GM12801 (cell line): ENCODE results near the gene BMPR2.
A peak's percentile ranks its signal among the peaks of the same experiment; 100 is the strongest.

Experiments
- TF ChIP-seq, protein P1 (sequence below): IDR thresholded peaks from one replicate; pipeline ENCODE4 v1.5.1; 2011; ENCODE audit warnings: control low read depth; ENCODE audit not compliant: insufficient read length; ENCODE audit errors: extremely low read depth

Gene BMPR2

DNA sequence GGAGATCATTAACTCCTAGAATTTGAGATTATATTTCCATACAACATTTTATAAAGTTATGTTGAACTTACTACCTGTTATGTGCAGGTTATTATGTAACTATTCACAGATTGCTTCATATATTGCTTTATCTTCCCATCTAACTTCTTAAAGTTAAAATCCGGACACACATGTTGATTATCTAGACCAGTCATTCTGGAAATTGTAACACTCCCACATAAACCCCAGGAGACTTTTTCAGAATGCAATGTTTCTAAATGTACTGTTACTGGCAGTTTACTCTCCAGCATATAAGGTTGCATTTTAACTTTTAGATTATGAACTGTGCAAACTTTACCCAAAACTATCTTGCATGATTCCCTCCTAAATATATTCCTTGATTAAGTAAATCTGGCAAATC lies 188.1 kb downstream of the BMPR2 start:
- TF ChIP-seq, protein P1, sequence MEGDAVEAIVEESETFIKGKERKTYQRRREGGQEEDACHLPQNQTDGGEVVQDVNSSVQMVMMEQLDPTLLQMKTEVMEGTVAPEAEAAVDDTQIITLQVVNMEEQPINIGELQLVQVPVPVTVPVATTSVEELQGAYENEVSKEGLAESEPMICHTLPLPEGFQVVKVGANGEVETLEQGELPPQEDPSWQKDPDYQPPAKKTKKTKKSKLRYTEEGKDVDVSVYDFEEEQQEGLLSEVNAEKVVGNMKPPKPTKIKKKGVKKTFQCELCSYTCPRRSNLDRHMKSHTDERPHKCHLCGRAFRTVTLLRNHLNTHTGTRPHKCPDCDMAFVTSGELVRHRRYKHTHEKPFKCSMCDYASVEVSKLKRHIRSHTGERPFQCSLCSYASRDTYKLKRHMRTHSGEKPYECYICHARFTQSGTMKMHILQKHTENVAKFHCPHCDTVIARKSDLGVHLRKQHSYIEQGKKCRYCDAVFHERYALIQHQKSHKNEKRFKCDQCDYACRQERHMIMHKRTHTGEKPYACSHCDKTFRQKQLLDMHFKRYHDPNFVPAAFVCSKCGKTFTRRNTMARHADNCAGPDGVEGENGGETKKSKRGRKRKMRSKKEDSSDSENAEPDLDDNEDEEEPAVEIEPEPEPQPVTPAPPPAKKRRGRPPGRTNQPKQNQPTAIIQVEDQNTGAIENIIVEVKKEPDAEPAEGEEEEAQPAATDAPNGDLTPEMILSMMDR, result no peak

DNA sequence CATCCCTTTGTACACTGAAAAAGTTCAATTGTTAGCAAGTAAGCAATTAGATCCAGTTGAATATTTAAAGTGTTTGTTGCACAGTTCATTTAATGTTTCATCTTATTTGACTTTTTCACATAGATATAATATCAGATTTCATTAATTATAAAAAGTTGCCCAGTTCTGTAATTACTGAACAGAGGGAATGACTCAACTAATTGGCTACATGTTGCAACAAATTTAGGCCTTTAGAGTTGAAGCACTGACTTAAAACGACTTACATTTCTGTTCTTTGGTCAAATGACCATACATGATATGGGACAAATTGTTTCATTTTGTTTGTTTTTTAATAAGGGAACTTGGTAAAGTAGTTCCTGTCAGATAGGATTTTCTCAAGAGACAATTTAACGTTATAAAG lies 190.2 kb downstream of the BMPR2 start:
- TF ChIP-seq, protein P1, result no peak

- TF ChIP-seq, protein P1, result no peak
Observed at GRCh38 chr2:202574541-202574940, 198.4 kb downstream of the BMPR2 start.

- TF ChIP-seq, protein P1, result no peak
Observed at GRCh38 chr2:202577250-202578183, 201.4 kb downstream of the BMPR2 start.

GRCh38 chr2:202583709-202584219 lies 207.6 kb downstream of the BMPR2 start:
- TF ChIP-seq, protein P1, result no peak

DNA sequence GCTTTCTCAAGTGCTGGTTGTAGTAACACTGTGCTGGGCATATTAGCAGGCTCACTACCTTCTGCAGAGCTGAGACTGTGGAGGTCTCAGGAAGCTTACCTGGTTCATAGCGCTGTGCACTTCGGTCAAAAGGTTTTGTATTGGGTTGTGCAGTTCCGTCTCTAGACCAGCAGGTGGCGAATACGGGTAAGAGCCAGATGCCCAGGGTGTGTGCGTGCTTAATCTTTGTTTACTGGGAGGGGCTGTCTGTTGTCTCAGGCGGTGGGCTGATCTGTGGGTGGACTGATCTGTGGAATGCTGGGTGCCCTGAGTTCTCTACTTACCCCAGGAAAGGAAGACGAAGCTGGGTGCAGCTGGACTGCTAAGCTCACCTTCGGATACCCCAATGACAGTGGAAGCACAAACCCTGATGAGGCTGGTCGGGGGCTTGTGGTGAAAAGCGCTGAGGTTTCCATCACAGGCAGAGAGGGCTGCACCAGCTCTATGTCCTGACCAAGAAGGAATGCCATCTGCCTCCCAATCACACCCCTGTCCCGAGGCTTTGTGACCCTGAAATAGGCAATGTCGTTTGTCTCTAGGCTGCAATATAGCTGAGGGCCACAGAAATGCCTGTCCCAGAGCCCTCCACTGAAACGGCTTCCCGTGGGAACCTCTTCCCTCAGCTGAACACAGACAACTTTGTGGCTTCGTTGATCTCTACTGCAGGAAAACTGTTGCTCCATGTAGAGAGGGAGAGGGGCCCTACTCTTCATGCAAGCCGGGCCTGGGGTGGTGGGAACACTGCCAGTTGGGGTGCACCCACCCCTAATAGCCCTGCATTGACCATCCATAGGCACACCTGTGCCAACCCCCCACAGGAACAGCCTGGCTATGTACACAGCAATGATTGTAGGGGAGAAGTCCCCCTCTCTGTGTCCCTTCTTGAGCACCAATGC lies 212.8 kb downstream of the BMPR2 start:
- TF ChIP-seq, protein P1, result peak; percentile 79

GRCh38 chr2:202589582-202589949 lies 213.4 kb downstream of the BMPR2 start:
- TF ChIP-seq, protein P1, result no peak
